ENCODE data around the gene MED16. TPM values are rescaled to one million over a fixed set of nuclear protein-coding genes. Genes with fewer than 3 reads are reported as not detected.
A peak's percentile ranks its signal among the peaks of the same experiment; 100 is the strongest.

Gene MED16
- total and polyA plus RNA-seq, 10 of the 15 experiments (the other 5 are each of a cell fraction or from before 2014, with no cell fraction given) = 0.56 to 51.1 (median 13.6) TPM

GRCh38 chr19:925526-926322 lies 32.7 kb upstream of the MED16 start, which contains the start of gene ARID3A:
Gene ARID3A (plus strand): TSS chr19:926035. CDS start chr19:929529, 3,494 bp downstream.
- POLR2A ChIA-PET = interaction anchor here (2.9 to 3.9 kb wide), 2 partner anchors 55 to 58 kb away, joined by 34 to 36 read pairs; partner anchors contain the start of gene WDR18
- H3K27me3 ChIP-seq (replicated peaks in 1 of 2; ENCODE audit: control insufficient read depth in 2 of 2, insufficient read depth in 2 of 2, low read length in 1 of 2) = no peaks in the 10 kb centered on the region
- peak within 1 kb of the TSS; percentile 78 for H2AFZ ChIP-seq (ENCODE audit: control insufficient read depth, low read depth, low read length)
- no peaks in the 10 kb centered on the region for H4K20me1 ChIP-seq (ENCODE audit: control insufficient read depth, insufficient read depth)
- H3K4me2 ChIP-seq (ENCODE audit: control insufficient read depth, insufficient read depth) = peak within 1 kb of the TSS; percentile 89
- FAIRE-seq (peak; percentile 76), DNase-seq (ENCODE audit: low read depth, low spot score) (no peak), ATAC-seq (peak; percentile 27)
- H3K4me1 ChIP-seq (ENCODE audit: control insufficient read depth, insufficient read depth, low read length) = peaks cover 18% of the 10 kb centered on the region
- peaks cover 48% of the 10 kb centered on the region for H3K79me2 ChIP-seq (ENCODE audit: control insufficient read depth, insufficient read depth, low read length)
- H3K4me3 ChIP-seq = peak within 1 kb of the TSS; percentile 99
- BruUV-seq (replicated peaks) = no TSS peak
- CTCF ChIA-PET = interaction anchor here (0.6 to 4.0 kb wide), 5 partner anchors 17 to 73 kb away, joined by 3 to 150 read pairs (median 18); partner anchors contain the start of gene WDR18
- peak within 1 kb of the TSS; percentile 97 for H3K9ac ChIP-seq (ENCODE audit: control insufficient read depth, insufficient read depth, low read length)
- peak within 1 kb of the TSS; percentile 96 for H3K27ac ChIP-seq (ENCODE audit: control insufficient read depth, insufficient read depth)
- H3K9me3 ChIP-seq (replicated peaks; ENCODE audit: control insufficient read depth, insufficient read depth, low read length) = no peaks in the 10 kb centered on the region
- H3K36me3 ChIP-seq (ENCODE audit: control insufficient read depth in 2 of 2, insufficient read depth in 2 of 2, low read length in 1 of 2) = peaks cover 3 to 6% of the 10 kb centered on the region in 2 experiments; a peak in 3 of 4 replicates
- intact Hi-C loops (cut with micrococcal nuclease; ENCODE audit: unreplicated experiment) = loop anchor here (1.0 to 10.0 kb wide), 4 partner anchors 22 to 319 kb away; partner anchors contain the start of genes ATP5F1D, GRIN3B, MIDN and WDR18
- SMC1A ChIA-PET (ENCODE audit: uncharacterized antibody, unreplicated experiment) = interaction anchor here (1.0 to 4.3 kb wide), 3 partner anchors 23 to 58 kb away, joined by 3 to 119 read pairs (median 16); partner anchors contain the start of gene WDR18
- under 1% methylated on average over 52 of the region's 97 CpGs for WGBS (ENCODE audit: insufficient coverage, insufficient replicate concordance, low lambda C conversion rate, missing lambda C conversion rate)
- RAD21 ChIA-PET (ENCODE audit: unreplicated experiment) = interaction anchor here (1.2 to 4.4 kb wide), 5 partner anchors 22 to 62 kb away, joined by 4 to 95 read pairs (median 20); partner anchors contain the start of gene WDR18
- in situ Hi-C loops (cut with MboI) = no loop called here
- TF ChIP-seq, protein P1, sequence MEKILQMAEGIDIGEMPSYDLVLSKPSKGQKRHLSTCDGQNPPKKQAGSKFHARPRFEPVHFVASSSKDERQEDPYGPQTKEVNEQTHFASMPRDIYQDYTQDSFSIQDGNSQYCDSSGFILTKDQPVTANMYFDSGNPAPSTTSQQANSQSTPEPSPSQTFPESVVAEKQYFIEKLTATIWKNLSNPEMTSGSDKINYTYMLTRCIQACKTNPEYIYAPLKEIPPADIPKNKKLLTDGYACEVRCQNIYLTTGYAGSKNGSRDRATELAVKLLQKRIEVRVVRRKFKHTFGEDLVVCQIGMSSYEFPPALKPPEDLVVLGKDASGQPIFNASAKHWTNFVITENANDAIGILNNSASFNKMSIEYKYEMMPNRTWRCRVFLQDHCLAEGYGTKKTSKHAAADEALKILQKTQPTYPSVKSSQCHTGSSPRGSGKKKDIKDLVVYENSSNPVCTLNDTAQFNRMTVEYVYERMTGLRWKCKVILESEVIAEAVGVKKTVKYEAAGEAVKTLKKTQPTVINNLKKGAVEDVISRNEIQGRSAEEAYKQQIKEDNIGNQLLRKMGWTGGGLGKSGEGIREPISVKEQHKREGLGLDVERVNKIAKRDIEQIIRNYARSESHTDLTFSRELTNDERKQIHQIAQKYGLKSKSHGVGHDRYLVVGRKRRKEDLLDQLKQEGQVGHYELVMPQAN (conservative IDR thresholded peaks at IDR 0.05) = peak; percentile 54; the same call in 1 of the 2 replicates
- TF ChIP-seq ASH2L (IDR thresholded peaks at IDR 0.05; ENCODE audit: borderline replicate concordance, low read depth) (0 out of 2 replicates have a peak, but pooled peaks have one; percentile 47), NR2F1 (conservative IDR thresholded peaks at IDR 0.05) (peak; percentile 40; the same call in 1 of the 2 replicates), STAT3 (IDR thresholded peaks at IDR 0.05; ENCODE audit: low read depth, low read length) (no peak), POLR2AphosphoS2 (IDR thresholded peaks at IDR 0.05; ENCODE audit: low read depth, low read length) (0 out of 2 replicates have a peak, but pooled peaks have one; percentile 38), BHLHE40 (IDR thresholded peaks at IDR 0.05; ENCODE audit: borderline replicate concordance in 1 of 2, low read depth in 2 of 2, low read length in 1 of 2) (peak; percentile 7 to 38; a peak in 3 of 4 replicates), CHD2 (IDR thresholded peaks at IDR 0.05; ENCODE audit: borderline replicate concordance, low read depth, low read length) (0 out of 2 replicates have a peak, but pooled peaks have one; percentile 13), LARP7 (IDR thresholded peaks at IDR 0.05) (peak; percentile 85; the same call in 1 of the 2 replicates), IKZF2 (IDR thresholded peaks at IDR 0.05) (no peak), ZNF687 (IDR thresholded peaks at IDR 0.05) (no peak), ATF7 (IDR thresholded peaks at IDR 0.05; ENCODE audit: low read depth) (0 out of 2 replicates have a peak, but pooled peaks have one; percentile 52), BACH1 (IDR thresholded peaks at IDR 0.05; ENCODE audit: borderline replicate concordance) (peak; percentile 75), DPF2 (IDR thresholded peaks at IDR 0.05) (peak; percentile 46; the same call in 1 of the 2 replicates)
- TF ChIP-seq, protein P2, sequence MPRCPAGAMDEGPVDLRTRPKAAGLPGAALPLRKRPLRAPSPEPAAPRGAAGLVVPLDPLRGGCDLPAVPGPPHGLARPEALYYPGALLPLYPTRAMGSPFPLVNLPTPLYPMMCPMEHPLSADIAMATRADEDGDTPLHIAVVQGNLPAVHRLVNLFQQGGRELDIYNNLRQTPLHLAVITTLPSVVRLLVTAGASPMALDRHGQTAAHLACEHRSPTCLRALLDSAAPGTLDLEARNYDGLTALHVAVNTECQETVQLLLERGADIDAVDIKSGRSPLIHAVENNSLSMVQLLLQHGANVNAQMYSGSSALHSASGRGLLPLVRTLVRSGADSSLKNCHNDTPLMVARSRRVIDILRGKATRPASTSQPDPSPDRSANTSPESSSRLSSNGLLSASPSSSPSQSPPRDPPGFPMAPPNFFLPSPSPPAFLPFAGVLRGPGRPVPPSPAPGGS (IDR thresholded peaks at IDR 0.05; ENCODE audit: borderline replicate concordance, insufficient read depth, low read depth, low read length, poor library complexity, severe bottlenecking) = no peak
